Pulmonary artery endothelial cell (primary cell): Measurements from ENCODE around the gene RPL37A. TPM values are rescaled to one million over a fixed set of nuclear protein-coding genes. Genes with fewer than 3 reads are reported as not detected.

Experiments
- DNase-seq: peaks from one replicate; pipeline ENCODE4 v3.0.0-alpha.2; 2011; ENCODE audit warnings: low read depth, low spot score
- total RNA-seq: library from RNA; depleted of rRNA; stranded (reverse); fragments of >200 nt; gene quantifications from 2 replicates; pipeline ENCODE4 v1.2.3, GENCODE V29; 2014

RPL37A gene
- total RNA-seq: 1,393 and 2,557 TPM in 2 replicates

GRCh38 chr2:216498379-216499352 lies at the start of gene RPL37A:
Gene RPL37A, plus strand, starts transcription at chr2:216498844. Its CDS starts 31 bp downstream, at chr2:216498875.
- DNase-seq: peak; percentile 87

GRCh38 chr2:216450346-216450745 lies 48.3 kb upstream of the RPL37A start:
- DNase-seq: no peak

- no peak for DNase-seq
These were observed 47.9 kb upstream of the RPL37A start for GRCh38 chr2:216450784-216451183.

- DNase-seq: no peak
These were observed 44.6 kb upstream of the RPL37A start for GRCh38 chr2:216453955-216454614.

- no peak for DNase-seq
These were observed 35.5 kb upstream of the RPL37A start for GRCh38 chr2:216463148-216463547.

GRCh38 chr2:216464104-216464720 lies 34.4 kb upstream of the RPL37A start:
- DNase-seq: no peak

GRCh38 chr2:216465579-216466195 lies 33.0 kb upstream of the RPL37A start:
- DNase-seq: no peak

- DNase-seq: no peak
These were observed 30.8 kb upstream of the RPL37A start for GRCh38 chr2:216467845-216468244.

GRCh38 chr2:216469661-216470060 lies 29.0 kb upstream of the RPL37A start:
- no peak for DNase-seq

GRCh38 chr2:216473187-216473586 lies 25.5 kb upstream of the RPL37A start:
- DNase-seq: no peak

GRCh38 chr2:216474925-216475670 lies 23.5 kb upstream of the RPL37A start:
- no peak for DNase-seq

- DNase-seq: no peak
These were observed 22.9 kb upstream of the RPL37A start for GRCh38 chr2:216475767-216476166.

GRCh38 chr2:216477283-216478035 lies 21.2 kb upstream of the RPL37A start:
- no peak for DNase-seq

- peak; percentile 87 for DNase-seq
These were observed 20.5 kb upstream of the RPL37A start for GRCh38 chr2:216478151-216478550.

- DNase-seq: no peak
These were observed 19.9 kb upstream of the RPL37A start for GRCh38 chr2:216478791-216479190.

GRCh38 chr2:216480221-216480620 lies 18.4 kb upstream of the RPL37A start:
- DNase-seq: no peak

- DNase-seq: no peak
These were observed 16.0 kb upstream of the RPL37A start for GRCh38 chr2:216482640-216483039.

- DNase-seq: no peak
These were observed 13.4 kb upstream of the RPL37A start for GRCh38 chr2:216485237-216485636.

GRCh38 chr2:216485745-216486144 lies 12.9 kb upstream of the RPL37A start:
- no peak for DNase-seq

- DNase-seq: no peak
These were observed 12.4 kb upstream of the RPL37A start for GRCh38 chr2:216486271-216486670.
